Stimulated activated CD8-positive, alpha-beta memory T cell treated with anti-CD3 and anti-CD28 coated beads, Interleukin-2, amount 100 ng/mL, for 1 hour (primary cell): ENCODE measurements around the gene NELL2.

Source experiments
- DNase-seq, 2 donors: peaks; one replicate each; pipeline ENCODE4 v3.0.0-alpha.2; 2020; ENCODE audit warnings: low read depth in 2 of 2

Gene NELL2

DNA sequence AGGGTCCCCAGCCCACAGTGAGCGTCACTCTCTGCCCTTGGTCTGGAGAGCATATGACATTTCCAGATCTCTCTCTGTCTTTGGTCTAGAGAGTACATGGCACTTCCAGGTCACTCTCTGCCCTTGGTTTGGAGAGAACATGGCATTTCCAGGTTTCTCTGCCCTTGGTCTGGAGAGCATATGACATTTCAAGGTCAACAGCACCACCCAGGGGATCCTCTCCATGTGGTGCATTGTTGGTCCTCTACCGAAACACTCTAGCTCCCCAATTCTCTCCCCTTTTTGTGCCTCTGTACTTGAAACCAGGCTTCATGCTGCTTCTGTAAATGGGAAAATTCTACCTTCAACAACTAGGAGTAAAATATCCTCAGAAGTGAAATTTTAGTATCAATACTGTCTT is 399.4 kb downstream of the NELL2 start:
- DNase-seq = no peak

GRCh38 chr12:44465139-44465538 is 411.0 kb downstream of the NELL2 start:
- no peak for DNase-seq

DNA sequence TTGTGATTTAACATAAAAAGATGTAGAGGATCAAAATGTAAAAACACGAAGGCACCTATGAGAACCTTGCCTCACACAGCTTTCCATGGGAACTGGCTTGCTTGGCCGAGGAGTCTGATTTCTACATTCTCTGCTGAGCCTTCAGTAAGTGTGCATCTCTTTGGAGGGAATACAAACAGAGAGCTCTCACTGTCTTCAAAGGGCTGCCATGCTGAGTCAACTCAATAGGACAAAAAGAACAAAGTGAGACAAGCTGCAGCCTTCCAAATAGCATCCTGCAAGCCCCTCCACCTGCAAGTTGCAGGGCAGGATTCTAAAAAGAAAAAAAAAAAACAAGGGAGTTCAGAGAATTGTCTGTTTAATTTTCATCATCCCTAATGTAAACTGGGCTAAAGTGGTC is 411.9 kb downstream of the NELL2 start:
- DNase-seq = no peak

- DNase-seq = no peak
Measured at GRCh38 chr12:44462729-44463128, 413.4 kb downstream of the NELL2 start.

DNA sequence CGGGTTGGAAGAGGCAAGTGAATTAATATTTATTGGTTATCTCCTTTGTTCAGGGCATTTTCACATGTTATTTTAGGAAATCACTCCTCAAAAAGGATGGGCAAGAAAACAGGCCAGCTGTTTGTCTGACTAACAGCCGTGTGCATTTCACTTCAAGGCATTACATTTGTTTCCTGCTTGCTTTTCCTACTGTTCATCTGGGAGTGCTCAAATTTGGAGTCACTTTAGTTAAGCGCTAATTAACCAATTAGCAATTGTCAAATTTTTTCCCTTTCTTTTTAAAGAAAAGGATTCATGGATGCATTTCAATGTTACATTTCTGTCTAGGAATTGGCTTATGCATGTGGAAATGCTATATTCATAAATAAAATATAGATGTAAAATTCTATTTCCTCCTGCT is 415.9 kb downstream of the NELL2 start:
- DNase-seq = no peak

- no peak for DNase-seq
Measured at GRCh38 chr12:44459569-44459968, 416.5 kb downstream of the NELL2 start.
